Measurements from ENCODE around the gene HOXC11. TPM values are rescaled to one million over a fixed set of nuclear protein-coding genes. Genes with fewer than 3 reads are reported as not detected.

HOXC11 gene
- total and polyA plus RNA-seq, 2 experiments from 2014 or later: not detected

DNA sequence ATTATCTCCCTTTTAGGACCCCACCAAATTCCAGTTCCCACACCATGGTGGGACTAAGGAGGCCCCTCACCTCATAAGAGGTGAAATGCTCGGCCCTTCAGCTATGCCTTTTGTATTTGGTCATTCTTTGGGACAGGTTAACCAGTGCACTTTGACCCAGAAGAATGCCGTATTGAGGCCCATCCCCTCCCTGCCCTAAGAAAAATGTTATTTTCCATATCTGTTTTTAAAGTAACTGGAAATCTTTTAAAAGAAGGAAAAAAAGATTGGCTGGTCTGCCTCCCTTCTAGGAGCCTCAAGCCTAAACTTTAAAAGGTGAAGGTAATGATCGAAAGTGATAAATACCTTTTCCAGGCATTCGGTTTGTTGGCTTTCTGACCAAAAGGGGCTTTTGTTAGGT, 40.0 kb upstream of the HOXC11 start:
- peaks cover 21% of the 10 kb centered on the region for H3K4me1 Mint-ChIP-seq
- H2AFZ ChIP-seq: no peak overlapping the region
- H3K4me3 ChIP-seq: no peak overlapping the region
- H3K4me1 ChIP-seq (ENCODE audit: insufficient read depth): peaks cover 23% of the 10 kb centered on the region
- H4K20me1 ChIP-seq (replicated peaks; ENCODE audit: insufficient read depth): peaks cover 60% of the 10 kb centered on the region
- no peak overlapping the region for H3K4me2 ChIP-seq
- H3K9me3 Mint-ChIP-seq: peaks cover 6% of the 10 kb centered on the region; the same call in 2 of the 3 replicates
- no peak overlapping the region for H3K27ac Mint-ChIP-seq
- no peak overlapping the region for H3K4me3 Mint-ChIP-seq
- ATAC-seq (no peak), DNase-seq (ENCODE audit: low spot score) (no peak)
- H3F3A ChIP-seq (replicated peaks; ENCODE audit: low read depth): peaks cover 28% of the 10 kb centered on the region
- TF ChIP-seq EZH2 (IDR thresholded peaks at IDR 0.05; ENCODE audit: low read depth, unreplicated experiment) (peak; percentile 61), NANOG (IDR thresholded peaks at IDR 0.05; ENCODE audit: borderline replicate concordance) (no peak)
- H3K27ac ChIP-seq (ENCODE audit: low read depth): no peak overlapping the region
- no peaks in the 10 kb centered on the region for H3K9me2 ChIP-seq (ENCODE audit: insufficient read depth)
- peaks cover 100% of the 10 kb centered on the region for H3K27me3 ChIP-seq (ENCODE audit: insufficient read depth)
- peaks cover 100% of the 10 kb centered on the region for H3K27me3 Mint-ChIP-seq (ENCODE audit: insufficient read depth, low read depth, poor library complexity)
- H3K36me3 ChIP-seq (ENCODE audit: insufficient read depth): no peaks in the 10 kb centered on the region
- no peaks in the 10 kb centered on the region for H3K79me2 ChIP-seq (replicated peaks; ENCODE audit: insufficient read depth)
- H3K36me3 Mint-ChIP-seq (ENCODE audit: low read depth): no peaks in the 10 kb centered on the region

DNA sequence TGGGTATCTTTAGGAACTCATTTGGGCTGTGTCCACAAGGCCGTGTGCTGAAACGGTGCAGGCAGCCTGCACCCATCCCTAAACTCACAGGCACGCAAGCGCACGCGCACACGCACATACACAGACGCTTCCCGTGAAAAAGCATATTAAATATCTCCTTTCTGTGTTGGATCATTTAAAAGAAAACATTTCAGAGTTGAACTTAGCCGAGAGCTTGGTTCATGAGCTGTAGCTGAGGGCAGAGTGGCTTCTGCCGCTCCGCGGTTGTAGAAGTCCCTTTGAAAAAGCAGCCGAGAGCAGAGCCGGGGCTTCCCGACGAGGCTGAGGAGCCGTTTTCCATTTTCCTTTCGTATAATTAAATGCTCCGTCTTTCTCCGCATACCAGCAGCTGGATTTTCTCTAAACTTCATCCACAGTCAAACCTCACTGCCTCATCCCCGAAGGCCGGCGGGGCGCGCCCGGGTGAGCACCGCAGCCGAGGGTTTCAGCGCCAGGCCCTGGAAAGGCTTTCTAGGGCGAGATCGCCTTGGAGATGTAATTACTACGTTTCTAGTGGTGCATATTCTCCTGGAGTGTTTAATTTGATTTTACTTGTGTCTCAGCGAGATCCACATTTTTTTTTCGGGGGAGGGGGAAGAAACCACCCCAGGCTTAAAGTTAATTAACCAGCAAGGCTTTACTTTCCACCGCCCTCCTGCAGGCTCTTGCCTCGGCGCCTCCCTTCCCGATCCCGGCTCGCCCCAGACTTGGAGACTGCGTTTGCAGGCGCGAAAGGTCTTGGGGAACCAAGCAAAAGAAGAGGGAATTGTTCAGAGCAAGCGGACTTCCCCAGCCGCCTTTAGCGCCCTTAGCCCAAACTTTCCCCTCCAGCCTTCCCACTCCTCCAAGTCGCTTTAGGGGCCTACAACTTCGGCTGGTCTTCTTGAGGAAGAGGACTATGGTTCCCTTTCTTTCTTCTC, 37.3 kb upstream of the HOXC11 start:
- DNase-seq (ENCODE audit: low spot score): peak; percentile 52

DNA sequence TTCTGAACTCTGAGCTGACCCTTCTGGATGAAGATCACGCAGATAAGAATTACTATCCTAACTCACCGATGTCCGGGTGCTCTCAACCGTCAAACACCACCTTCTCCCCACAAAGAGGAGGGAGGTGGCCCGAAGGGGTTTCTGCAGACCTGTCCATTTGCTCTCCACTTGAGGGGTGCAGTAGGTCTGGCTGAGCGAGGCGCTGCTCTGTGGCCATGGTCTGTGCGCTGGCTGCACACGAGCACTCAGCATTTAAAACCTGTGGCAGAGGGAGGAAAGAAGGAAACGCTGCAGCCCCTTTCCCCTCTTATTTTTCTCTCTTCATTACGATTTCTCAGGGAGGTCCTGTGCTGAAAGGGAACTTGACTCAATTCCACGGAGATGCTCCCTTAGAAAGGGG, 35.8 kb upstream of the HOXC11 start:
- no peak overlapping the region for H3K4me3 ChIP-seq
- no peak overlapping the region for H3K27ac Mint-ChIP-seq
- no peak overlapping the region for H2AFZ ChIP-seq
- no peak overlapping the region for H3K4me2 ChIP-seq
- no peaks in the 10 kb centered on the region for H3K36me3 Mint-ChIP-seq (ENCODE audit: low read depth)
- H3K79me2 ChIP-seq (replicated peaks; ENCODE audit: insufficient read depth): no peaks in the 10 kb centered on the region
- H3K4me3 Mint-ChIP-seq: no peak overlapping the region
- H3F3A ChIP-seq (replicated peaks; ENCODE audit: low read depth): peaks cover 29% of the 10 kb centered on the region
- H4K20me1 ChIP-seq (replicated peaks; ENCODE audit: insufficient read depth): peaks cover 51% of the 10 kb centered on the region
- peaks cover 6% of the 10 kb centered on the region; the same call in 2 of the 3 replicates for H3K9me3 Mint-ChIP-seq
- H3K4me1 ChIP-seq (ENCODE audit: insufficient read depth): peaks cover 32% of the 10 kb centered on the region
- no peaks in the 10 kb centered on the region for H3K9me2 ChIP-seq (ENCODE audit: insufficient read depth)
- TF ChIP-seq EZH2 (IDR thresholded peaks at IDR 0.05; ENCODE audit: low read depth, unreplicated experiment) (peak; percentile 85), EZH2phosphoT487 (IDR thresholded peaks at IDR 0.05; ENCODE audit: unreplicated experiment) (peak; percentile 45), ZNF331 (CRISPR knock-in tag; IDR thresholded peaks at IDR 0.05; ENCODE audit: low read depth) (no peak)
- TF ChIP-seq, protein P1, sequence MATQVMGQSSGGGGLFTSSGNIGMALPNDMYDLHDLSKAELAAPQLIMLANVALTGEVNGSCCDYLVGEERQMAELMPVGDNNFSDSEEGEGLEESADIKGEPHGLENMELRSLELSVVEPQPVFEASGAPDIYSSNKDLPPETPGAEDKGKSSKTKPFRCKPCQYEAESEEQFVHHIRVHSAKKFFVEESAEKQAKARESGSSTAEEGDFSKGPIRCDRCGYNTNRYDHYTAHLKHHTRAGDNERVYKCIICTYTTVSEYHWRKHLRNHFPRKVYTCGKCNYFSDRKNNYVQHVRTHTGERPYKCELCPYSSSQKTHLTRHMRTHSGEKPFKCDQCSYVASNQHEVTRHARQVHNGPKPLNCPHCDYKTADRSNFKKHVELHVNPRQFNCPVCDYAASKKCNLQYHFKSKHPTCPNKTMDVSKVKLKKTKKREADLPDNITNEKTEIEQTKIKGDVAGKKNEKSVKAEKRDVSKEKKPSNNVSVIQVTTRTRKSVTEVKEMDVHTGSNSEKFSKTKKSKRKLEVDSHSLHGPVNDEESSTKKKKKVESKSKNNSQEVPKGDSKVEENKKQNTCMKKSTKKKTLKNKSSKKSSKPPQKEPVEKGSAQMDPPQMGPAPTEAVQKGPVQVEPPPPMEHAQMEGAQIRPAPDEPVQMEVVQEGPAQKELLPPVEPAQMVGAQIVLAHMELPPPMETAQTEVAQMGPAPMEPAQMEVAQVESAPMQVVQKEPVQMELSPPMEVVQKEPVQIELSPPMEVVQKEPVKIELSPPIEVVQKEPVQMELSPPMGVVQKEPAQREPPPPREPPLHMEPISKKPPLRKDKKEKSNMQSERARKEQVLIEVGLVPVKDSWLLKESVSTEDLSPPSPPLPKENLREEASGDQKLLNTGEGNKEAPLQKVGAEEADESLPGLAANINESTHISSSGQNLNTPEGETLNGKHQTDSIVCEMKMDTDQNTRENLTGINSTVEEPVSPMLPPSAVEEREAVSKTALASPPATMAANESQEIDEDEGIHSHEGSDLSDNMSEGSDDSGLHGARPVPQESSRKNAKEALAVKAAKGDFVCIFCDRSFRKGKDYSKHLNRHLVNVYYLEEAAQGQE (IDR thresholded peaks at IDR 0.05; ENCODE audit: unreplicated experiment): no peak
- peaks cover 97% of the 10 kb centered on the region for H3K27me3 Mint-ChIP-seq (ENCODE audit: insufficient read depth, low read depth, poor library complexity)
- H3K4me1 Mint-ChIP-seq: peaks cover 22% of the 10 kb centered on the region
- H3K36me3 ChIP-seq (ENCODE audit: insufficient read depth): no peaks in the 10 kb centered on the region
- H3K27me3 ChIP-seq (ENCODE audit: insufficient read depth): peaks cover 100% of the 10 kb centered on the region
- ATAC-seq (no peak), DNase-seq (ENCODE audit: low spot score) (no peak)
- H3K27ac ChIP-seq (ENCODE audit: low read depth): no peak overlapping the region

More for the DNA sequence above, 37.3 kb upstream of the HOXC11 start:
- H2AFZ ChIP-seq: no peak overlapping the region
- H3F3A ChIP-seq (replicated peaks; ENCODE audit: low read depth): peaks cover 32% of the 10 kb centered on the region
- H3K36me3 ChIP-seq (ENCODE audit: insufficient read depth): no peaks in the 10 kb centered on the region
- H3K27ac ChIP-seq (ENCODE audit: low read depth): no peak overlapping the region
- Mint-ChIP-seq H3K4me1 (peaks cover 22% of the 10 kb centered on the region), H3K27ac (no peak overlapping the region), H3K4me3 (no peak overlapping the region), H3K9me3 (peaks cover 6% of the 10 kb centered on the region; the same call in 2 of the 3 replicates), H3K36me3 (ENCODE audit: low read depth) (no peaks in the 10 kb centered on the region), H3K27me3 (ENCODE audit: insufficient read depth, low read depth, poor library complexity) (peaks cover 98% of the 10 kb centered on the region)
- H3K27me3 ChIP-seq (ENCODE audit: insufficient read depth): peaks cover 100% of the 10 kb centered on the region
- H3K4me1 ChIP-seq (ENCODE audit: insufficient read depth): peaks cover 32% of the 10 kb centered on the region
- H3K9me2 ChIP-seq (ENCODE audit: insufficient read depth): no peaks in the 10 kb centered on the region
- ATAC-seq: no peak
- H3K4me2 ChIP-seq: peak overlapping the region; percentile 51; the same call in 1 of the 2 replicates
- H3K79me2 ChIP-seq (replicated peaks; ENCODE audit: insufficient read depth): no peaks in the 10 kb centered on the region
- H3K4me3 ChIP-seq: no peak overlapping the region
- peaks cover 43% of the 10 kb centered on the region for H4K20me1 ChIP-seq (replicated peaks; ENCODE audit: insufficient read depth)
- TF ChIP-seq EZH2 (IDR thresholded peaks at IDR 0.05; ENCODE audit: low read depth, unreplicated experiment) (peak; percentile 99), ZNF114 (CRISPR knock-in tag; IDR thresholded peaks at IDR 0.05) (no peak), ZNF331 (CRISPR knock-in tag; IDR thresholded peaks at IDR 0.05; ENCODE audit: low read depth) (no peak), EZH2phosphoT487 (IDR thresholded peaks at IDR 0.05; ENCODE audit: unreplicated experiment) (peak; percentile 93)

Data from GM23338 (cell line).